ENCODE results near the gene WNK2.

- TF ChIP-seq CTCF (IDR thresholded peaks at IDR 0.05; ENCODE audit: extremely low read depth in 1 of 2, insufficient read depth in 1 of 2, low read depth in 1 of 2, low read length in 2 of 2) (no peak), MYC (IDR thresholded peaks at IDR 0.05; ENCODE audit: low read depth, low read length) (no peak)
Measured at GRCh38 chr9:93148721-93149120, 35.2 kb upstream of the WNK2 start.

All from endothelial cell of umbilical vein (primary cell).